Endodermal cell (in vitro differentiated cells): ENCODE measurements around the gene LPGAT1. TPM values are rescaled to one million over a fixed set of nuclear protein-coding genes. Genes with fewer than 3 reads are reported as not detected.

ENCODE experiments used
- DNase-seq: peaks from one replicate; pipeline ENCODE4 v3.0.0-alpha.2; 2017
- H3K27ac ChIP-seq: 2 replicates; pipeline ENCODE4 v1.5.1; 2013; ENCODE audit warnings: mild to moderate bottlenecking, low read depth, low read length, moderate library complexity
- H3K27me3 ChIP-seq: 2 replicates; pipeline ENCODE4 v1.6.1; 2013; ENCODE audit warnings: mild to moderate bottlenecking, low read length, moderate library complexity; ENCODE audit not compliant: insufficient read depth, control insufficient read depth, poor library complexity, severe bottlenecking
- H3K36me3 ChIP-seq: 2 replicates; pipeline ENCODE4 v1.7.0; 2013; ENCODE audit warnings: mild to moderate bottlenecking, low read length, moderate library complexity; ENCODE audit not compliant: control insufficient read depth, insufficient read depth
- H3K4me1 ChIP-seq: one replicate; pipeline ENCODE4 v1.7.0; 2013; ENCODE audit warnings: low read length; ENCODE audit not compliant: control insufficient read depth, insufficient read depth
- H3K4me3 ChIP-seq: 2 replicates; pipeline ENCODE4 v1.5.1; 2013; ENCODE audit warnings: mild to moderate bottlenecking, low read length, moderate library complexity
- H3K9ac ChIP-seq: 2 replicates; pipeline ENCODE4 v1.6.1; 2013; ENCODE audit warnings: mild to moderate bottlenecking, low read length, moderate library complexity; ENCODE audit not compliant: poor library complexity, severe bottlenecking; ENCODE audit errors: extremely low read depth
- H3K9me3 ChIP-seq: 2 replicates; pipeline ENCODE4 v1.6.1; 2013; ENCODE audit warnings: mild to moderate bottlenecking, low read length, moderate library complexity; ENCODE audit not compliant: control insufficient read depth
- H3K27ac Mint-ChIP-seq: 2 replicates; pipeline ENCODE4 v1.8.0; 2020; ENCODE audit warnings: mixed read lengths
- H3K27me3 Mint-ChIP-seq: 2 replicates; pipeline ENCODE4 v1.8.0; 2021; ENCODE audit warnings: mild to moderate bottlenecking, mixed read lengths; ENCODE audit not compliant: insufficient read depth
- H3K36me3 Mint-ChIP-seq: 2 replicates; pipeline ENCODE4 v1.8.0; 2020; ENCODE audit warnings: low read depth, mixed read lengths
- H3K4me1 Mint-ChIP-seq: 2 replicates; pipeline ENCODE4 v1.8.0; 2020; ENCODE audit warnings: mixed read lengths
- H3K4me3 Mint-ChIP-seq: 2 replicates; pipeline ENCODE4 v1.8.0; 2020; ENCODE audit warnings: mild to moderate bottlenecking, moderate library complexity, mixed read lengths
- H3K9me3 Mint-ChIP-seq: 2 replicates; pipeline ENCODE4 v1.8.0; 2020; ENCODE audit warnings: mild to moderate bottlenecking, mixed read lengths
- CTCF ChIP-seq: fragments of 200-600 bp; sonication (generic); conservative IDR thresholded peaks from 2 replicates; pipeline ENCODE4 v1.5.0; 2021; ENCODE audit warnings: antibody characterized with exemption, mild to moderate bottlenecking
- WGBS, 2 experiments: methylation state at CpG; one replicate each; pipeline versions ENCODE4 v1.1.5 to v1.1.7; 2013; ENCODE audit warnings: missing lambda C conversion rate in 2 of 2, mixed read lengths in 1 of 2; ENCODE audit not compliant: insufficient coverage in 1 of 2, insufficient read length in 1 of 2; 5-methylcytosine and 5-hydroxymethylcytosine counted together
- total RNA-seq, 2 donors: library from RNA; stranded (reverse); fragmentation: NEBNext Ultra II Directional in 1 of 2; extraction: Animal tissue kit (Norgen Biotek cat#: 25700) in 1 of 2; gene quantifications; 2 replicates in 1 of 2; 3 replicates in 1 of 2; pipeline ENCODE4 v1.2.1, GENCODE V29; 2021

The LPGAT1 gene
- total RNA-seq, 2 donors from 2014 or later: 57.0 to 66.9 TPM

- no peak for DNase-seq
- H3K9me3 Mint-ChIP-seq: peaks cover 2% of the 10 kb centered on the region
- H3K4me1 Mint-ChIP-seq: peaks cover 4% of the 10 kb centered on the region
- no peak for TF ChIP-seq CTCF
- WGBS, 2 experiments: 92 to 94% methylated on average over 6 of the region's 6 CpGs
- Histone ChIP-seq H3K9me3 (no peaks in the 10 kb centered on the region), H3K4me3 (no peak overlapping the region), H3K27ac (no peak overlapping the region), H3K9ac (no peak overlapping the region), H3K36me3 (no peaks in the 10 kb centered on the region), H3K4me1 (no peaks in the 10 kb centered on the region), H3K27me3 (no peaks in the 10 kb centered on the region)
- H3K27me3 Mint-ChIP-seq: peaks cover 7% of the 10 kb centered on the region
- H3K27ac Mint-ChIP-seq: no peak overlapping the region
- H3K4me3 Mint-ChIP-seq: no peak overlapping the region
- no peaks in the 10 kb centered on the region for H3K36me3 Mint-ChIP-seq
These were observed 122.6 kb downstream of the LPGAT1 start for GRCh38 chr1:211708006-211708405.

- Histone ChIP-seq H3K4me3 (no peak overlapping the region), H3K4me1 (no peaks in the 10 kb centered on the region), H3K27me3 (no peaks in the 10 kb centered on the region), H3K9me3 (no peaks in the 10 kb centered on the region), H3K27ac (no peak overlapping the region), H3K36me3 (no peaks in the 10 kb centered on the region), H3K9ac (no peak overlapping the region)
- 86 to 89% methylated on average over 4 to 6 of the region's 6 CpGs for WGBS, 2 experiments
- Mint-ChIP-seq H3K27me3 (peaks cover 24% of the 10 kb centered on the region), H3K4me3 (no peak overlapping the region), H3K36me3 (no peaks in the 10 kb centered on the region), H3K27ac (no peak overlapping the region), H3K9me3 (peaks cover 2% of the 10 kb centered on the region), H3K4me1 (peaks cover 7% of the 10 kb centered on the region)
- TF ChIP-seq CTCF: no peak
- no peak for DNase-seq
These were observed 125.0 kb downstream of the LPGAT1 start for GRCh38 chr1:211705467-211706091.

- Mint-ChIP-seq H3K4me1 (peaks cover 10% of the 10 kb centered on the region), H3K36me3 (no peaks in the 10 kb centered on the region)
These were observed 126.0 kb downstream of the LPGAT1 start for GRCh38 chr1:211704543-211704942.

More at GRCh38 chr1:211704543-211704942, 126.0 kb downstream of the LPGAT1 start:
- Mint-ChIP-seq H3K27ac (no peak overlapping the region), H3K27me3 (peaks cover 34% of the 10 kb centered on the region), H3K9me3 (peaks cover 2% of the 10 kb centered on the region), H3K4me3 (no peak overlapping the region)
- Histone ChIP-seq H3K27ac (no peak overlapping the region), H3K9ac (no peak overlapping the region), H3K36me3 (no peaks in the 10 kb centered on the region), H3K4me3 (no peak overlapping the region), H3K4me1 (no peaks in the 10 kb centered on the region), H3K9me3 (no peaks in the 10 kb centered on the region), H3K27me3 (no peaks in the 10 kb centered on the region)
- DNase-seq: no peak
- 89% methylated on average over 3 of the region's 3 CpGs; no CpG with 5 or more reads in 1 of the 2 experiments for WGBS, 2 experiments
- TF ChIP-seq CTCF: no peak
